Naive B cell (primary cell): ENCODE results near the gene TIMM10. TPM values are rescaled to one million over a fixed set of nuclear protein-coding genes. Genes with fewer than 3 reads are reported as not detected.

Experiments used
- ATAC-seq, 2 donors: fragments of 150-1000 bp; cut with Tn5 transposase; 2 replicates each; pipeline ENCODE4 v1.10.0; 2021; ENCODE audit warnings: low read depth in 2 of 2, mild to moderate bottlenecking in 2 of 2, moderate library complexity in 2 of 2
- DNase-seq: peaks from one replicate; pipeline ENCODE4 v3.0.0; 2022
- H3K27ac Mint-ChIP-seq, 6 donors: one replicate each; pipeline ENCODE4 v1.8.0; 2020 to 2022; ENCODE audit warnings: mild to moderate bottlenecking in 6 of 6, mixed read lengths in 6 of 6, moderate library complexity in 5 of 6, inconsistent platforms in 2 of 6
- H3K27me3 Mint-ChIP-seq, 3 donors: one replicate each; pipeline ENCODE4 v1.8.0; 2021 to 2022; ENCODE audit warnings: mixed read lengths in 3 of 3, mild to moderate bottlenecking in 1 of 3
- H3K36me3 Mint-ChIP-seq, 2 donors: one replicate each; pipeline ENCODE4 v1.8.0; 2020 to 2022; ENCODE audit warnings: mixed read lengths in 2 of 2, inconsistent platforms in 1 of 2, mild to moderate bottlenecking in 1 of 2
- H3K4me1 Mint-ChIP-seq, 3 donors: one replicate each; pipeline ENCODE4 v1.8.0; 2020 to 2022; ENCODE audit warnings: mixed read lengths in 3 of 3, inconsistent platforms in 1 of 3, mild to moderate bottlenecking in 1 of 3, moderate library complexity in 1 of 3
- H3K4me3 Mint-ChIP-seq, 8 donors: one replicate each; pipeline ENCODE4 v1.8.0; 2020 to 2022; ENCODE audit warnings: mild to moderate bottlenecking in 8 of 8, mixed read lengths in 8 of 8, moderate library complexity in 8 of 8, inconsistent platforms in 2 of 8
- H3K9me3 Mint-ChIP-seq, 7 donors: one replicate each; pipeline ENCODE4 v1.8.0; 2020 to 2022; ENCODE audit warnings: mixed read lengths in 7 of 7, mild to moderate bottlenecking in 5 of 7, inconsistent platforms in 2 of 7, moderate library complexity in 1 of 7
- polyA plus RNA-seq, 6 donors: library from polyadenylated mRNA; unstranded; fragments of 300-500 nt; fragmentation: Illumina TruSeq; gene quantifications; one replicate each; pipeline ENCODE4 v1.2.3, GENCODE V29; 2021; ENCODE audit warnings: low read depth in 6 of 6

Gene TIMM10
- polyA plus RNA-seq, 6 donors from 2014 or later, result 64.9 to 105 (median 79.9) TPM

DNA sequence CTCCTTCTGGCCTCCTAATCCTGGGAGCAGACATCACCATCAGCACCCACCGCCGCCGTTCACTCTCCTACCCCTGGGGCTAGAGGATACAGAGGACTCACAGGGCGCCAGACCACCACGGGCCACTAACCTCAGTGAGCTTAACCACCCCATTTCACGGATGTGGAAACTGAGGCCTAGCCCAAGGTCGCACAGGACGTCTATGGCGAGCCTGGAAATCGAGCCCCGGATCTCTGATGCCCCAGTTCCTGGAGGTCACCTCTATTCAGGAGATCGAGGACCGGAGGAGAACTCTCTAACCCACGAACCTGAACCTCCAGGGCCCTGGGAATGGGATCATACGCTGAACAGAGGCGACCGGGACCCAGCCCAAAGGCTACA, 349 bp downstream of the TIMM10 start:
- H3K27me3 Mint-ChIP-seq, result no peaks in the 10 kb centered on the region
- H3K27ac Mint-ChIP-seq, result peak overlapping the region; percentile 95 to 98 (median 96)
- no peaks in the 10 kb centered on the region for H3K9me3 Mint-ChIP-seq
- no peaks in the 10 kb centered on the region for H3K36me3 Mint-ChIP-seq
- no peak for DNase-seq
- H3K4me1 Mint-ChIP-seq, result peaks cover 16 to 30% (median 28%) of the 10 kb centered on the region in 3 donors
- ATAC-seq, result no peak
- peak overlapping the region; percentile 89 to 98 (median 97) for H3K4me3 Mint-ChIP-seq

DNA sequence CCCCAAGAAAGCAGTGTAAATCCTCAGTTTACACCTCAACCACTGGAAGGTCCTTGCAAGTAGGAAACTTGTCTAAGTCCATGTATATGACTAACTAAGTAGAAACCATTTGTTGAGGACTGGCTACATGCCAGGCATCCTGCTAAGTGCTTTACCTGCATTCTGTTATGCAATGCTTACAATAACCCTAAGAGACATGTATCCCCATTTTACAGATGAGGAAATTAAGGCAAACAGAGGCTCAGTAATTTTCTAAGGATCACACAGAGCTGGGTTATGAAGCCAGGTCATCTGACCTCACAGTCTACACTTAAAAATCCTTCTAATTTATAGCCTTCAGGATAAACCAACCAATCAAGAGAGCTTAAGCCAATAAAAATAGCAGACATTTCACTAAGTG, 1.5 kb downstream of the TIMM10 start:
- H3K4me3 Mint-ChIP-seq, result peak overlapping the region in 3 of 8 donors; percentile 28 to 89 (median 41)
- no peak for DNase-seq
- peaks cover 16 to 30% (median 28%) of the 10 kb centered on the region in 3 donors for H3K4me1 Mint-ChIP-seq
- ATAC-seq, result no peak
- no peaks in the 10 kb centered on the region for H3K27me3 Mint-ChIP-seq
- no peaks in the 10 kb centered on the region for H3K9me3 Mint-ChIP-seq
- H3K36me3 Mint-ChIP-seq, result no peaks in the 10 kb centered on the region
- no peak overlapping the region for H3K27ac Mint-ChIP-seq

DNA sequence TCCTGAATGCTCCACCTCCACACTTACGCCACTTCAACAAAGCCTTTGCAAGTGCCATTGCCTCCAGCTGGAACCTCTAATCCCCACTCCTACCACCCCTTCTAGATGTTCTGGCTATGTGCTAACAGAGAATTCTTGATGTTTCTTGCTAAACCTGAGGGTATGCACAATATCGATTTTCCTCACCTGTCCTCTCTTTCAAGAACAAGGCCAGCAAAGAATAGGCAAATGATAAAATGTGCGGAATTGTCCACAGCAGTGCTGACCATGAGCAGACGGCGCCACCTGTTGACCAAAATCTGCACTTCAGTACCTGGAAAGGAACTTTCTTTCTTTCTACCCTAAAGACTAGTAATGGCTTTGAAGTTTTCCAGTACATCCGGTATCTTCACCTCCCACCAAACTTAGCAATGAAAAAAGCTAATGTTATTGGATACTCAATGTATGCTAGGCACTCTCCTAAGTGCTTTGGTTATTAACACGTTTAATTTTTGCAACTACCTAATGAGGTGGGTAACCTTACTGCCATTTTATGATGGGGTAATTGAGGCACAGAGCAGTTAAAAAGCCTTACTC, 3.4 kb downstream of the TIMM10 start:
- H3K4me3 Mint-ChIP-seq, result peak overlapping the region in 1 of 8 donors; percentile 73
- no peak for ATAC-seq
- H3K27me3 Mint-ChIP-seq, result no peaks in the 10 kb centered on the region

DNA sequence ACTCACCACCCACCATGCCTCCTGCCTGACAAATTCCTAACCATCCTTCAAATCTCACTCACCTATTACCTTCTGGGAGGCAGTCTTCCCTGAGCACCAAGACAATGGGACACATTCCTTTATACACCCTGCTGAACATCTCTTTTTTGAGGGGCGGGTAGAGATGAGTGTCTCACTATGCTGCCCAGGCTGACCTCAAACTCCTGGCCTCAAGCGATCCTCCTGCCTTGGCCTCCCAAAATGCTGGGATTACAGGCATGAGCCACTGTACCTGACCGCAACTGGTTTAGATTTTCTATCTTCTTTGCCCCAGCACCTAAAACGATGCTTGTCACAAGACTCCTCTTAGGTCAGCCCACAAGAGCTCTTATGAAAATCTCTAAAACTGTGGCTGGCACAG, 7.1 kb downstream of the TIMM10 start:
- Mint-ChIP-seq H3K4me3 (no peak overlapping the region), H3K9me3 (no peaks in the 10 kb centered on the region), H3K27ac (no peak overlapping the region), H3K4me1 (peaks cover 0 to 12% (median 7%) of the 10 kb centered on the region in 3 donors), H3K36me3 (no peaks in the 10 kb centered on the region), H3K27me3 (no peaks in the 10 kb centered on the region)
- DNase-seq (no peak), ATAC-seq (no peak)

More for the DNA sequence above, 3.4 kb downstream of the TIMM10 start:
- peak; percentile 61 for DNase-seq
- peaks cover 16 to 30% (median 28%) of the 10 kb centered on the region in 3 donors for H3K4me1 Mint-ChIP-seq
- no peaks in the 10 kb centered on the region for H3K9me3 Mint-ChIP-seq
- H3K36me3 Mint-ChIP-seq, result no peaks in the 10 kb centered on the region
- H3K27ac Mint-ChIP-seq, result no peak overlapping the region

DNA sequence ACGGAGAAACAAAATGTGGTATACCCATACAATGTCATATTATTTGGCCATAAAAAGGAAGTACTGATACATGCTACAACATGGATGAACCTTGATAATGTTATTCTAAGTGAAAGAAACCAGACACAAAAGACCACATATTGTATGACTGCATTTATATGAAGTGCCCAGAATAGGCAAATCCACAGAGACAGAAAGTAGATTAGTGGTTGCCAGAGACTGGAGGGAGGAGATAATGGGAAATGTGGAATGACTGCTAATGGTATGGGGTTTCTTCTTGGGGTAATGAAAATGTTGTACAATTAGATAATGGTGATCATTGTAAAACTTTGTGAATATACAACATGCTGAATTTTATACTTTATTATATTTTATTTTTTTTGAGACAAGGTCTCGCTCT, 9.4 kb downstream of the TIMM10 start:
- Mint-ChIP-seq H3K27ac (no peak overlapping the region), H3K27me3 (no peaks in the 10 kb centered on the region), H3K4me3 (no peak overlapping the region), H3K9me3 (no peaks in the 10 kb centered on the region), H3K4me1 (peaks cover under 1 to 13% (median 8%) of the 10 kb centered on the region in 3 donors), H3K36me3 (no peaks in the 10 kb centered on the region)
- ATAC-seq (no peak), DNase-seq (no peak)

DNA sequence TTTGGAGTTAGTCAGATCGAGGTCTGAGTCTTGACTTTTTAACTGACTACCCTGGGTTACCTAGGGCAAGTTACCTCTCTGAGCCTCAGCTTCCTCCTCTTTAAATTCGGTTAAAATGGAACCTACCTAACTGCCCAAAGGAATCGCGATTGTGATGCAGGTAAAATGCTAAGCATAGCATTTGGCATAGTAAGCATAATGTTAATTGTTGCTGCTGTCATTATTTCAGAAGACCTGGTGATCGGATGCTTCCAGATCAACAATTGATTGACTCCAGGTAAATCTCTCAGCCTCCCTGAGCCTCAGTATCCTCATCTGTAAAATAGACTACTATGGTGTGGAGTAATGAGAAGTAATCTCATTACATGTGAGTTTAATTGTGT, 14.5 kb downstream of the TIMM10 start:
- no peak for ATAC-seq
- peak overlapping the region in 3 of 6 donors; percentile 64 to 97 (median 66) for H3K27ac Mint-ChIP-seq
- no peaks in the 10 kb centered on the region for H3K36me3 Mint-ChIP-seq

DNA sequence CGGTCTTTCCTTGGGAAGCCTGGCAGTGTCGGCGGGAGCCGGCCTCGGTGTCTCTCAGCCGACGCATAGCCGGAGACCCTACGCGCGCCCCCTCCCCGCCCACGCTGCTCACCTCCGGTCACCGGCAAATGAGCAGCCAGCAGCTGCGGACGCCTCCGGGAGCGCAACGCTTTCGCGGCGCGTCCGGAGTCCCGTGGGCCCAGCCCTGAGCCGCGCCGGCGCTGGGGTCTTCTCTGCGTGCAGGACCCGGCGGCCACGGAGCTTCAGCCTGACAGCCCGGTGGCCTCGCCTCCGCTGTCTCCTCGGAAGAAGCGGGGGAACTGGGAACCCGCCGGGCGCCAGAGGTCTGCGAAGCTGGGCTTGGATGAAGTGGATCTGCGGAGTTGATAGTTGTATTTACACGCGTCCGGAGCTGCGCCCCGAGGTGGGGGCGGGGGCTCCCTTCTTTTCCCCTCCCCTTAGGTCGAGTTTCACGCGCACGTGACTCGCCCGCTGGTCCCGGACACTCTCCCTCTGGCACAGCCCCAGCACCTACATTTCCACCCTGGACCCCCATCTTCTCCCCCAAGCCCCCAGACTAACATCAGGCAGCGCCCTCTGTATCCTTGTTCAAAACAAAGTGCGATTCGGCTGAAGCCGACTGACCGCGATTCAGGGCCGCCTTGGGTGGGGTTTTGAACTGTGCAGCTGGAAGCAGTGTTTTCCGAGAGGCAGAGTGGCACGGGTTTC, 15.1 kb downstream of the TIMM10 start, which contains the start of gene SLC43A1:
Gene SLC43A1 (minus strand): TSS at position 371 of the 729 bp plus-strand sequence. CDS start 1,591 bp downstream, outside the sequence.
- Mint-ChIP-seq H3K27me3 (no peaks in the 10 kb centered on the region), H3K36me3 (no peaks in the 10 kb centered on the region), H3K9me3 (no peaks in the 10 kb centered on the region), H3K4me3 (peak within 1 kb of the TSS; percentile 91 to 99 (median 97)), H3K27ac (peak within 1 kb of the TSS; percentile 64 to 97 (median 90)), H3K4me1 (peaks cover 37 to 43% (median 38%) of the 10 kb centered on the region in 3 donors)
- ATAC-seq (peak; percentile 16 to 19), DNase-seq (no peak)

More for the DNA sequence above, 14.5 kb downstream of the TIMM10 start:
- H3K9me3 Mint-ChIP-seq, result no peaks in the 10 kb centered on the region
- peak overlapping the region; percentile 91 to 99 (median 97) for H3K4me3 Mint-ChIP-seq
- DNase-seq, result no peak
- peaks cover 37 to 43% (median 38%) of the 10 kb centered on the region in 3 donors for H3K4me1 Mint-ChIP-seq
- no peaks in the 10 kb centered on the region for H3K27me3 Mint-ChIP-seq

DNA sequence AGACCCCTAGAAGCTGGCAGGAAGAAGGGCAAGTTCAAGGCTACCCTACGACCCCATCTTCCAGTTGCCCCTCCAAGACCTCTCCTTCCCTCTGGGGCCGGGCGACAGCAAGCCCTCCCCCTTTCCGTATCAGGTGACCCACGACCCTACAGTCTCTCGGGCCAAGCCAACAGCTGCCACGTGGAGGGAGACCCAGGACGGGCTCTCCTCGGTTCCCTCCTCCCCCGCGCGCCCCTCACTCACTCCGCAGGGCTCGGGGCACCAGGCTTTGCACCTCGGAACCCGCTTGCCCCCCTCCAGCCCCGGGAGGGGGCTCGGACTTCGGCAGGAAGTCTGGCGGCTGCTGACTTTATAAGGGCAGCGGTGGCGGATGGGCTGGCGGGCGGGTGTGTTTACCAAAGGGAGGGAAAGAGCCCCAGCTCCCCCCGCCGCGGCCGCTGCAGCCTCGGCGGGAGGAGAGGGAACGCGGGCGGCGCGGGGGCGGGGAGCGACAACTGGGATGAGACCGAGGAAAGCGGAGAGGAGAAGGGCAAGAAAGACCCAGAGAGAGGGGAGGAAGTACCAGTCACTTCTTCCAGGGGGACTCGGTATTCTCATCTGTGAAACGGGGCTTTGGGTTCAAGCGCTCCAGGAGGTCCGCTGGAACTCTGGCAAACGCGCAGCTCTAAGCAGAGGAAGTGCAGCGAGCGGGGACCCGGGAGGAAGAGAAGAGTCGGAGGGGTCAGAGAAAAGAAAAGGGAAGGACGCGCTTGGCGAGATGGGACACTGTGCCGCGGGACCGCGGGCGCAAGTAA, 15.8 kb downstream of the TIMM10 start:
- H3K9me3 Mint-ChIP-seq, result no peaks in the 10 kb centered on the region
- H3K4me3 Mint-ChIP-seq, result peak overlapping the region; percentile 91 to 99 (median 97)
- peak overlapping the region; percentile 60 to 97 (median 74) for H3K27ac Mint-ChIP-seq
- H3K4me1 Mint-ChIP-seq, result peaks cover 37 to 43% (median 38%) of the 10 kb centered on the region in 3 donors
- DNase-seq (peak; percentile 24), ATAC-seq (peak; percentile 34 to 45)
- no peaks in the 10 kb centered on the region for H3K36me3 Mint-ChIP-seq
- no peaks in the 10 kb centered on the region for H3K27me3 Mint-ChIP-seq

DNA sequence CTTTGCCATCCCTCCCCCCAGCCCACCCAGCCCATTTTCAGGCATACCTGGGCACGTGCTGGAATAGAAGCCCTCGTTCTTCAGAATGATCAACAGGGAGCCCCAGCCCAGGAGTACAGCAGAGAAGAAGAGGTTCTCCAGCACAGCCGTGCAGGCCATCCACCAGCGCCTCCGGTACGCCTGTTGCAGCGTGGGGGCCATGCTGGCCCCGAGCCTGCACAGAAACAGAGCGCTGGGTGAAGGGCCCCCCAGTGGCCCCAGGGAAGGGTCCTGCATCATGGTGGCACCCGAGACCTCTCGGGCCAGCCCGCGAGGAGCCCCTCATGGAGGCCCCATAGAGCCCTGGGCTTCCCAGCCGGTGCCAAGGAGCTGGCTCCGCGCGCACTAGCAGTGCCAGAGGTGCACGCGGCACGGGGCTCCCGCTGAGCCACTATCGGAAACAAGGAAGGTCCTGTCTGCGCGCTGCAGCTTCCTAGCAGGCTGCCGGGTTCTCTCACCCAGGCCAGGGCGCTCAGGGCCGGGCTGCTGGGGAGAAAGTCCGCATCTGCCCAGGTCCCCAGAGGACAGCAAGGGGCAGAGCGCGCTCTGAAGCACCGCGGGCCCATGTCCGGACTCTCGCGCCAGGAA, 16.5 kb downstream of the TIMM10 start:
- no peaks in the 10 kb centered on the region for H3K27me3 Mint-ChIP-seq
- ATAC-seq, result peak; percentile 31 to 42
- no peak for DNase-seq
- H3K4me1 Mint-ChIP-seq, result peaks cover 37 to 43% (median 38%) of the 10 kb centered on the region in 3 donors
- no peaks in the 10 kb centered on the region for H3K36me3 Mint-ChIP-seq
- peak overlapping the region in 2 of 6 donors; percentile 15 to 60 for H3K27ac Mint-ChIP-seq
- H3K4me3 Mint-ChIP-seq, result peak overlapping the region; percentile 91 to 99 (median 97)
- H3K9me3 Mint-ChIP-seq, result no peaks in the 10 kb centered on the region

DNA sequence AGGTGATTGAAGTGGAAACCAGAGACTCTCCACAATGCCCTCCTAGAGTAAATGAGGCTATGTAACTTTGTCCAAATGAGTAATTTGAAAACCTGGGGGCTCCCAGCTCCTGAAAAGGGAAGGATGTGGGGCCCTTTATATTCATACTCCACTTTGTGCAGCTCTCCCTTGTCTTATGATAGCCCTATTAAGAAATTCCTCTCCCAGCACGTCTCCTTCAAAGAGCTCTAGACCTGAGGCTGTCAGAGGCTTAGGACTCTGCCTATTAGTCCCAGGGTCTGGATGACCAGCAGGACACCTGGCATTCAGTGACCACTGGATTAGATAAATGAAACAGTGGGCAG, 17.1 kb downstream of the TIMM10 start:
- Mint-ChIP-seq H3K9me3 (no peaks in the 10 kb centered on the region), H3K36me3 (no peaks in the 10 kb centered on the region), H3K4me3 (peak overlapping the region; percentile 53 to 94 (median 82)), H3K27ac (no peak overlapping the region), H3K27me3 (no peaks in the 10 kb centered on the region), H3K4me1 (peaks cover 31 to 40% (median 38%) of the 10 kb centered on the region in 3 donors)
- ATAC-seq (no peak), DNase-seq (no peak)

DNA sequence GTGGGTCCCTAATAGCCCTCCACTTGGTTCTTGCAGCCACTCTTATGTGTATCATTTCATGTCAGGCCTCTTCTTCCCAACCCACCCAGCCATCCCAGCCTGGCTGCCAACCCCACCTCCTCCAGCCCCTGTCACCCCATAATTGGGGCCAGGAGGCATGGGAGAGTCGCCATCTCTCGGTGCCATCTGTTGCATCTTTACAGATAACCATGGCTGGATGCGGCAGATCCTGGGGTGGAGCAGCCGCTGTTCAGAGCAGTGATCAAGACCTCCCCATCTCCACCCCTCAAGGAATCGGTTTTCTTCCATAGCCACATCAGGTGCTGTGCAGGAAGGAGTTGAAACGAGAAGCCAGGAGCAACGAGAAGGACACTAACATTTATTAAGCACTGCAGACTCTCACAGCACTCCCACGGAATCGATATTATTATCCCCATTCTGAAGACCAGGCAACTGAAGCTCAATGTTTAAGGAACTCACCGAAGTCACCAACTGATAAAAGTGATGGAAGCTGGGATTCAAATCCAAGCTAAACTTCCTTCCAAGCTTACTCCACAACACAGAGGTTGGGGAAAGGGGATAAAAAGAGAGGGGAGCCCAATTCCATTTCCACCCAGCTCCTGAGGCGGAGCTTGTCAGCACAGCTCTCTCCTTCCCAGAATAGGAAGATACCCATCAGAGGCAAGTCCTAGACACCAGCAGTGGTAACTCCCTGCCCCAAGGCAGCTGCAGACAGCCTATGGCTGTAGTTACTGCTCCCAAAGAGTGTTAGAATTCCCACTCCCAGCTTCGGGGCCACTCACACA, 17.7 kb downstream of the TIMM10 start:
- Mint-ChIP-seq H3K9me3 (no peaks in the 10 kb centered on the region), H3K27me3 (no peaks in the 10 kb centered on the region), H3K27ac (peak overlapping the region in 4 of 6 donors; percentile 27 to 86 (median 61)), H3K36me3 (no peaks in the 10 kb centered on the region), H3K4me3 (peak overlapping the region in 6 of 8 donors; percentile 20 to 91 (median 51)), H3K4me1 (peaks cover 30 to 38% (median 38%) of the 10 kb centered on the region in 3 donors)
- ATAC-seq (no peak), DNase-seq (no peak)

DNA sequence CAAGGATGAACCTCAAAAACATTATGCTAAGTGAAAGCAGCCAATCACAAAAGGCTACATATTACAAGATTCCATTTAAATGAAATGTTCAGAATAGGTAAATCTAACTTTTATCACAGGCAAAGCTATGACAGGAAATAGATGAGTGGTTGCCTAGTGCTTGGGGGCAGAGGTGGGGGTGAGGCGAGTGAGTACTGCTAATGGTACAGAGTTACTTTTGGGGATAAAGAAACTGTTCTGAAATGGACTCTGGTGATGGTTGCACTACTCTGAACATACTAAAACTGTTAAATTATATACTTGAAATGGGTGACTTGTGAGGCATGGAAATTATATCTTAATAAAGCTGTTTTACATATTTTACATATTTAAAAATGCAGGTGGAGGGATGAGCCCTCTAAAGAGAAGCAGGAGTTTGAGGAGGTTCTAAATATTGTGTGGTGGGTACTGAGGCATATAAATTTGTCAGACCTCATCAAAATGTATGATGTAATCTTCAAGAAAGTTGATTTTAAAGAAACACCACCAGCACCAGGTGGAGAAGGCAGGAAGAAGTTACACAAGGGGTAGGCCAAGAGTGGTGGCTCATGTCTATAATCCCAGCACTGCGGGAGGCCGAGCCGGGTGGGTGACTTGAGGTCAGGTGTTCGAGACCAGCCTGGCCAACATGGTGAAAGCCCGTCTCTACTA, 18.7 kb downstream of the TIMM10 start:
- Mint-ChIP-seq H3K9me3 (no peaks in the 10 kb centered on the region), H3K27me3 (no peaks in the 10 kb centered on the region), H3K27ac (peak overlapping the region; percentile 44 to 92 (median 84)), H3K36me3 (no peaks in the 10 kb centered on the region), H3K4me1 (peaks cover 30 to 38% (median 35%) of the 10 kb centered on the region in 3 donors), H3K4me3 (peak overlapping the region in 4 of 8 donors; percentile 7 to 91 (median 54))
- ATAC-seq, result peak; percentile 42 to 56
- no peak for DNase-seq
